ENCODE measurements around the gene MRPS22. TPM values are rescaled to one million over a fixed set of nuclear protein-coding genes. Genes with fewer than 3 reads are reported as not detected.

MRPS22 gene
- total RNA-seq, 1 experiment from 2014 or later: 82.4 TPM

Other genes starting within 250 kb of the MRPS22 start
- 219 and 223 TPM in 2 replicates for gene COPB2, start 45.6 kb downstream of the MRPS22 start, total RNA-seq (2022)
- gene RBP2, start 132.5 kb downstream of the MRPS22 start, total RNA-seq (2022): not detected in 2 replicates
- 7.9 and 13.0 TPM in 2 replicates for gene RBP1, start 195.7 kb downstream of the MRPS22 start, total RNA-seq (2022)

Data from Calu3 (cell line).